Measurements from ENCODE around the gene STKLD1.
A peak's percentile ranks its signal among the peaks of the same experiment; 100 is the strongest.

DNA sequence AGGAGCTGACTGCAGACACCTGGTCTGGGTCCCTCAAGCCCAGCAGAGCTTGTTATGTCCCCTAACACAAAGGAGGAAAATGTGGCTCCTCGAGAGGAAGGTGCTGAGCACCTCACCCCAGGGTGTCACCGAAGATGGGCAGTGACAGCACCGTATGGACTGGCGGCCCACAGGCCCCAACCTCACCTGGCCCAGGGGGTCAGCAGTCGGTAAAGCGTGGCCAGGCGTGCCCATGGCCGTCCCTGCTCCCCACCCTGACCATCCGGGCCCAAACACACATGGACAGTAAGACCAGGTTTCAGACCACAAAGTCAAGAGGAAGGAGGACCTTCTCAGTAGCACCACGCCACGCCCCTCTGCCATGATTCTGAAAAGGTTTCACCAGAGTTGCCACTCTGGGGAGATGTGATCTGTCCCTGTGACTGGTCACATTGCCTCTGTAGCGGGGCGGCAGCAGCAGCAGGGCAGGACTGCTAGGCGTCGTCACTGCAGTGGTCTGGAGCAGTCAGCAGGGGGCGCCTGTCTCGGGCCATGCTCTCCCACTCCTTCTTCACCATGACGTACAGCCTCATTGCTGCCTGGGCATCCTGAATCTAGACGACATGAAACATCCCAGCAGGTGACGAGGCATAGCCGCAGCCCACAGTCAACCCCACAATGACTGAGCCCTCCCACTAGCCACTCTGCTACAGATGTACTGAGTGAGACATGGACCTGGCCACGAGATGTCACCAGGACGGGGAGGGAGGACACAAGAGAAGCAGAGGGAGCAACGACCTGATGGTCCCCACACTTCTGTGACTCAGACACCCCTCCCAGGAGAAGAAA, 30.5 kb downstream of the STKLD1 start:
- TF ChIP-seq, protein P1, sequence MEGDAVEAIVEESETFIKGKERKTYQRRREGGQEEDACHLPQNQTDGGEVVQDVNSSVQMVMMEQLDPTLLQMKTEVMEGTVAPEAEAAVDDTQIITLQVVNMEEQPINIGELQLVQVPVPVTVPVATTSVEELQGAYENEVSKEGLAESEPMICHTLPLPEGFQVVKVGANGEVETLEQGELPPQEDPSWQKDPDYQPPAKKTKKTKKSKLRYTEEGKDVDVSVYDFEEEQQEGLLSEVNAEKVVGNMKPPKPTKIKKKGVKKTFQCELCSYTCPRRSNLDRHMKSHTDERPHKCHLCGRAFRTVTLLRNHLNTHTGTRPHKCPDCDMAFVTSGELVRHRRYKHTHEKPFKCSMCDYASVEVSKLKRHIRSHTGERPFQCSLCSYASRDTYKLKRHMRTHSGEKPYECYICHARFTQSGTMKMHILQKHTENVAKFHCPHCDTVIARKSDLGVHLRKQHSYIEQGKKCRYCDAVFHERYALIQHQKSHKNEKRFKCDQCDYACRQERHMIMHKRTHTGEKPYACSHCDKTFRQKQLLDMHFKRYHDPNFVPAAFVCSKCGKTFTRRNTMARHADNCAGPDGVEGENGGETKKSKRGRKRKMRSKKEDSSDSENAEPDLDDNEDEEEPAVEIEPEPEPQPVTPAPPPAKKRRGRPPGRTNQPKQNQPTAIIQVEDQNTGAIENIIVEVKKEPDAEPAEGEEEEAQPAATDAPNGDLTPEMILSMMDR (conservative IDR thresholded peaks at IDR 0.05 in 1 of 2, IDR thresholded peaks at IDR 0.05 in 1 of 2; ENCODE audit: extremely low read depth in 1 of 2, insufficient read depth in 1 of 2, low read depth in 1 of 2, low read length in 2 of 2) = peak; percentile 90 to 95
- TF ChIP-seq EZH2 (IDR thresholded peaks at IDR 0.05; ENCODE audit: borderline replicate concordance, low read length) = no peak

Measured in mammary epithelial cell (primary cell).